NCI-H2107 treated with DMSO at 0.1 percent for 48 hours (cell line): Measurements from ENCODE around the gene ZSWIM7.
A peak's percentile ranks its signal among the peaks of the same experiment; 100 is the strongest.
"Not testable (repeated sequence)": the region's sequence is repeated elsewhere in the genome, so short reads cannot be mapped to it uniquely, and the experiment has no call there.

Source experiments
- DNase-seq: peaks from one replicate; lab custom pipeline; 2025; ENCODE audit not compliant: unreplicated experiment; lab: John Stamatoyannopoulos, UW

The ZSWIM7 gene

DNA sequence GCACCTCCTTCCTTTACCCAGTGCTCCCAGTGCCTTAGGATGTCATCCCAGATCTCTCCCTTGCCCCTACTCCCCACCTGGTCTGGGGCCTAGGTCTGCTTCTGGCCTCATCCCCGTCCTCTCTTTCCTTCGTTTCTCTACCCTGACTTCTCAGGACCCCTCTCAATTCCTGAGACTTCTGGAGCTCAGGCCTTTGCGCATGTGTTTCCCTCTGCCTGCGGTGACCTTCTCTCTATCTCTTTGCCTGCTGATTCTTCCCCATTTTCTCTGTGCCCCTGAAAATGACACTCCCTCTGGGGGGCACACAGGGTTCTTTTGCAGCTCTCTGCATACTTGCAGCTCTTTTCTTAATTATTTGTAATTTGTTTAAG lies 41.0 kb downstream of the ZSWIM7 start:
- DNase-seq, result no peak

DNA sequence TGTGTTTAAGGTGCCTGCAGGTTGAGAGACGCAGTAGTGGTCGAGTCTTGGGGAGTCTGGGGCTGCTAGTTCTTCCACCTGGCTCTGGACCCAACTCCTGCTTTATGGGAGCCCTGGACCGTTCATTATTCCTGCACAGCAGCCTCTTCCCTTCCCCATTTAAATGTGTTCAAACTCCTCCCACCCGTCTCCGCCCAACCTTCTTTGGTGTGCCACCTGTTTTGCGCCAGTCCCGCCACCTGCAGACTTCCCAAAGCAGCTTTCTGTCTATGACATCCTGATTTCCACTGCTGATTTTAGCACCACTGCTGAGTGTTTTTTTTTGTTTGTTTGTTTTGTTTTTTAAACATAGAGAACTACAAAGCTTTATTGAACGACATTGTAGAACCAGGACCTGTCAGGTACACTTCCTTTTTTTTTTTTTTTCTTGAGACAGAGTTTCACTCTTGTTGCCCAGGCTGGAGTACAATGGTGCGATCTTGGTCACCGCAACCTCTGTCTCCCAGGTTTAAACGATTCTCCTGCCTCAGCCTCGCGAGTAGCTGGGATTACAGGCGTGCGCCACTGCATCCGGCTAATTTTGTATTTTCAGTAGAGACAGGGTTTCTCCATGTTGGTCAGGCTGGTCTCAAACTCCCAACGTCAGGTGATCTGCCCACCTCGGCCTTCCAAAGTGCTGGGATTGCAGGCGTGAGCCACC lies 41.7 kb downstream of the ZSWIM7 start:
- DNase-seq, result peak; percentile 18

GRCh38 chr17:15957206-15957605 lies 42.3 kb downstream of the ZSWIM7 start:
- DNase-seq, result no peak

DNA sequence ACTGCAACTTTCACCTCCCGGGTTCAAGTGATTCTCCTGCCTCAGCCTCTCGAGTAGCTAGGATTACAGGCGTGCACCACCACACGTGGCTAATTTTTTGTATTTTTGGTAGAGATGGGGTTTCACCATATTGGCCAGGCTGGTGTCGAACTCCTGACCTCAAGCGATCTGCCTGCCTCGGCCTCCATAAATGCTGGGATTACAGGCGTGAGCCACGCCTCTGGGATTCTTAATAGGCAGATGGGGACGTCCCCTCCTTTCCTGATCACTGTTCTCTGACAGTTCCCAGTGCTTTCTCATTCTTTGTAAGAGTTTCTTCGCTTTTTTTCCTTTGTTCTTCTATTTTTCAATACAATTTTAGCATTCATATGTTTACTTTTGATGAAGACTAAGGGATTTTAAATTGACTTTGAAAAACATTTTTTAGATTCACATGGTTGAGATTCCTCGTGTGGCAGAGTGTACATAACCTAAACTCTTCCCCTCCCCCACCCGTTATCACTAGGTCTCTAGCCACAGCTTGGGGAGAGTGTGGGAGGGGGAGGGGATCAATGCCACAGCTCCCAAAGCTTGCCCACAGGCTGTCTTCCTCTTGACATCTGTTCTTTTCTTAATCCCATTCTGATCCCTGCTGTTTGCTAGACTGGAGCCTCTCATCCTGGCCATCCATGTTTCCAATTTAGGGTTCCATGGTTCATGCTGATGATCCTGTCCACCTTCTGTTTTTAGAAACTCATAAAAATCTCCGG lies 43.5 kb downstream of the ZSWIM7 start:
- no peak for DNase-seq

GRCh38 chr17:15954222-15954621 lies 45.3 kb downstream of the ZSWIM7 start:
- DNase-seq, result no peak

DNA sequence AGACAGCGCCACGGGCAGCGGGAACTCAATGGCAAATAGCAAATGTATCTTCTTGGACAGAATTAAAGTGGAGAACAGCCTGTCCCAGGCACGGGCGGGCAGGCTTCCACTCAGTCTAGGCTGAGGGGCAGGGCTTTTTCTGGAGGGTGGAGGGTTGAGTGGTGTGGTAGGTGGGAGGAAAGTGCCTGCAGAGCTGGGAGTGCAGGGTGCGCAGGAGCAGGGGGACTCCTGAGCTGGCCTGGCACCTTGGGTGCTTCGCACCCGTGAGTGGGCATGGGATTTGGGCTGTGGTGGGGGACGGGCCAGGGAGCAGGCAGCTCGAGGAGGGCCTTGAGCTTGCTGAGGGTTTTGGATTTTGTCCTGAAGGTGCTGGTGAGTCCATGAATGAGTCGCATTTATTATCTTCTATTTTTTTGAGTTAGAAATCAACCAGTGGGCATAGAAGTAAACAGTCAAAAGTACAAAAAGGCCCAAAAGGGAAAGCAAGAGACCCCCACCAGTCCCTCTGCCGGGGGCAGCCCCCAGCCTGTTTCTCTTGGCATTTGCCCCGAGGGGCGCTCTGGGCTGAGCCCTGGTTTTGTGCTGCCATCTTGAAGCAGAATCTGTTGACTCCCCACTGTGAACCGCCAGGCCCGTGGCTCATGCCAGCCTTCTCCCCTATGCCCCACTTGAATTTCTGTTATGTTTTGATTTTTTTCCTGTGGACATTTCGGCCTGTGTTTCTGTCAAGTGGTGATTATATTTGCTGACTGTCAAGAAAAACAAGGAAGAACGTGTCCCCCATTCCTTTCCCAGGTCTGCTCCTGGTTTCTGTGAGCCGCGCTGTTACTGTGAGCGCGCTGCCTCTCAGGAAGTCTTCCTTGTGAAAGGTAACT lies 46.4 kb downstream of the ZSWIM7 start:
- DNase-seq, result no peak

DNA sequence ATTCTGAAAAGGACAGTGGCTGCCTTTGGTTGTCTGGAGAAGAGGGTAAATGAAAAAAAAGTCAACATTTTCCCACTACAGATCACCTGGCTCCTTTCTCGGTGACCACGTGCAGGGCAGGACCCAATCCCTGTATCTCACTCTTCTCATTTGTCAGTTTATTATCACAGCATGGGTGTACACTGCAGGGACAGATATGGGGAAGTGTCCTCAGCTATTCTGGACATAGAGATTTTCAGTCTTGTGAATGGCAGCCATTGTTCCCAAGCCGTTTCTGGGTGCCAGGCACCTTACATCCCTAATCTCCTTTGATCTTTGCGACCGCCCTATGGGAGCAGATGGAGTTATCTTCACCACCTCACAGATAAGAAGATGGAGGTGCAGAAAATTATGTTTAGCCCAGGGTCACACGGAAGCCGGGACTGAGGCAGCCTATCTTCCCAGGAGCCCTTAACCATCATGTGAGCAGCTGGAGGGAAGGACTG lies 47.4 kb downstream of the ZSWIM7 start:
- DNase-seq, result no peak

- DNase-seq, result no peak
These were observed 48.0 kb downstream of the ZSWIM7 start for GRCh38 chr17:15951368-15952047.

DNA sequence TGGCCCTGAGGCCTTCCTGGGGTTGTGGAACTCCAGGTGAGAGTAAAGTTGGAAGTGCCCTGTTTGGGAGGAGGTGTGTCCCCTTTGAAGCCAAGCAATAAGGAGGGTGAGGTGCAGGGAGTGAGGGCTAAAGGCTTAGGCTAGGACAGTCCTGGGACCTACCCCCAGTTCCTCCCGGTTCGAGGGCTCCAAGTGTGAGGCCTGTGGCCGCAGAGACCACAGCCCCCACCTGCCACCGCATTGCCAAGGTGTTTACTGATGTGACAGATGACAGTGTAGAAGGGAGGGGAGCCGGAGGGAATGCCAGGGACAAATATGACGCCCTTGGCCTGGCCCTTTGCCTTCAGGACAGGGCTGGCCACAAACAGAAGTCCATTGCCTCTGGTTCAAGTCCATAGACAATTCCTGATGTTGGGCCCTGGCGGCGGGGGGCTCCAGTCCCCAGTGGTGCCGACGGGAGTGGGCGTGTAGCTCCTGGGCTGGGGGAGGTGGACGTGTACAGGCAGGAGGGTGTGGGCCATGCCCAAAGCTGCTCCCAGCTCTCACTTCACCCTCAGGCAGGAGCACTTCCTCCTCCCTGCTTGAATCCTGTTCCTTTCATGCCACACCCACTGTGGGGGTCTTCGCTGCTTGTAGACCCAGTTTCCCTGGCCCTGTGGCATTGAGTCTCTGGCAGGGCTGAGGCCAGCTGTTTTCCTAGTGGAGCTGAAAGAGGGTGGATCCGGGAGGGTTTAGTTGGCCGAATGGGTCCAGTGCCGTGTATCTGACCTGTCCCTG lies 51.3 kb downstream of the ZSWIM7 start:
- DNase-seq, result no peak

DNA sequence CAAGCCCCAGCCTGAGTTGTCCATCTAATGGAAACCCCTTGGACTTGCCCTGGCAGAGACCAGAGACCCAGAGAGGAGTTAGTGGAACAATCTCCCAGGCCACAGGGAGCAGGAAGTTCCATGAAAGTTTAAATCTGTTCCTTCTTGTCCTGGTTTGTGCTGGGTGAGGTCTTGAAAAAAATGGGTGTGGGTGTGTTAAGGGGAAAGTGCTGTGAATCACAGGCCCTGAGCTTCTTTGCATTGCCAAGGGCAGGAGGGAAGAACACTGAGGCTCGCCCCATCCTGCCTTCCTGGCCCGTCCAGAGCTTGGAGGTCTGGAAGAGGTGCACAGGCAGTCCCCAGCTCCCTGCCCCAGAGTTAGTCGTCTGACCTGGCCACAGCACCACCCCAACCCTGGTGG lies 52.2 kb downstream of the ZSWIM7 start:
- no peak for DNase-seq

GRCh38 chr17:15946611-15947120 lies 52.8 kb downstream of the ZSWIM7 start:
- no peak for DNase-seq

GRCh38 chr17:15945527-15946191 lies 53.8 kb downstream of the ZSWIM7 start:
- DNase-seq, result no peak

- no peak for DNase-seq
These were observed 54.6 kb downstream of the ZSWIM7 start, which contains the start of gene ADORA2B for GRCh38 chr17:15944759-15945526. TSS of gene ADORA2B (plus strand) at chr17:15945130. CDS start at chr17:15945249, 119 bp downstream.

DNA sequence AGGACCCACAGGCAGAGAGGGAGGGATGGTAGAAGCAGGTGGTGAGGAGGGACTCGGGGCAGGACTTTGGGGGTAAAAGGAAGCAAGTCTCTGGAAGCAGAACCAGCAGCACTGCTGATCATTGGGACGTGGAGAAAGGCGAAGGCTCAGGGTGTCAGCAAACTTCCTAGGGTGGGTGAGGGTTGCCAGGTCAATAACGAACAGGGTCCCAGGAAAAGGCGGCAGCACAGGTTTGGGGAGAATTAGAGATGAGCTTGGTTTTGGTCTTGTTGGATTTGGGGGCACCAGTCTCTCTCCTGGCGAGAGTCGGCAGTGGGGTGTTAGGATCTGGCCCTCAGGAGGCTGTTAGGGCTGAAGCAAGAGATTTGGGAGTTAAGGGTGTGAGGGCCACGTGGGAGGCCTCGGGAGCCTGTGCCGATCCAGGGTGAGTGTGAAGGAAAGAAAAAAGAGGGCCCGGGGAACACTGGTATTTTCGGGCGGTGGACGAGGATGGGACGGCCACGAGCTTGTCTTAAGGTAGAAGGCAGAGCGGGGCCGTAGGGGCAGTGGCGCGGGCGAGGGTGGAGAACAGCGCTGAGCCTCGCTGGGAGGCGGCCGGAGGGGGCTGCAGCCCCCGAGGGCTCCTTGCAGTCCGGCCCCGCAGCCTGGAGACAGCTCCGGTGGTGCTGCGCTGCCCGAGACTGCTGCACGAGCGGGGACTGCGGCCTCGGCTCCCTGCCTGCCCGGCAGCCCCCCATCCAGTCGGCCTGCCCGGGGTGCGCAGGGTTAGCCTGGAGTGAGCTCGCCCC lies 55.3 kb downstream of the ZSWIM7 start:
- DNase-seq, result no peak

DNA sequence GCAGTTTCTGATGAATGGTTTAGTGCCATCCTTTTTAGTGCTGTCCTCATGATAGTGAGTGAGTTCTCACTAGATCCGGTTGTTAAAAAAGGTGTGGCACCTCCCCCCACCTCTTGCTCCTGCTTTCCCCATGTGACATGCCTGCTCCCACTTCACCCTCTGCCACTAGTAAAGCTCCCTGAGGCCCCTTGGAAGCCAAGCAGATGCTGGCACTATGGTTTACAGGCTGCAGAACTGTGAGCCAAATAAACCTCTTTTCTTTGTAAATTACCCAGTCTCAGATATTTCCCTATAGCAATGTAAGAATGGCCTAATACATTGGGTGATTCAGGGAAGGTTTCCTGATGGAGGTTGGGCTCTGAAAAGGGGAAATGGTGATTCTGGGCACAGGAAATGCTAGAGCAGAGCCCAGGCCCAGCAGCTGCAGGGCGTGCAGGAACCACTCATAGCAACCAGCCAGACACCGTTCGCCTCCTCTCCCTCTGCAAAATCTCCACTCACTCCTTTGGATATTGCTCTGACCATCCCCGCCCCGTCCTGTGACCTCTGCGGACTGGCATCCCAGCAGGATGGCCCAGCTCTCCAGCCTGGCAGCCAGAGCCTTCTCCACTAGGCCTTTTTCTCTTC lies 57.2 kb downstream of the ZSWIM7 start:
- DNase-seq, result no peak

DNA sequence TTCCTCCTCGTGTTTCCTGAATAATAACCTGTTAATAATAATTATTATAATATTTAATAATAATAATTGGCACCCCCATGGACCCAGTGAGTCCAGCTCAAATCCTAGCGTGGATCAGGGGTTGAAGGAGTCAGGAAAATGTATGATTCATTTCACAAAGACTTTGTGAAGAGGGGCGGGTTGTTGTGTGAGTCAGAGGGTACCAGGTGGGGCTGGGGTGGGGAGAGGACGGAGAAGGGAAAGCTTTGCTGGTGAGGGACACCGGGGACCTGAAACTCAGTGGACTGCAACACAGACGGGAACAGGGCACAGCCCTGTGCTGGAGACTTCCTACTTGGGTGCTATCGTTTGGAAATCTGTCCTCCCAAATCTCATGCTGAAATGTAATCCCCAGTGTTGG lies 57.7 kb downstream of the ZSWIM7 start:
- no peak for DNase-seq

DNA sequence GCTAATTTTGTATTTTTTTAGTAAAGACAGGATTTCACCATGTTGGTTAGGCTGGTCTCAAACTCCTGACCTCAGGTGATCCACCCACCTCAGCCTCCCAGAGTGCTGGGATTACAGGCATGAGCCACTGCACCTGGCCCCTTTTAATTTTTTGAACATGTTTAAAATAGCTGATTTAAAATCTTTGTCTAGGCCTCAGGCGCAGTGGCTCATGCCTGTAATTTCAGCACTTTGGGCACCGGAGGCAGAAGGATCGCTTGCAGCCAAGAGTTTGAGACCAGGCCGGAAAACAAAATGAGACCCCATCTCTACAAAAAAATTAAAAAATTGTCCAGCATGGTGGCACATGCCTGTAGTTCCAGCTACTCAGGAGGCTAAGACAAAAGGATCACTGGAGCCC lies 63.0 kb downstream of the ZSWIM7 start:
- DNase-seq, result not testable (repeated sequence)
